ENCODE results near the gene CFAP126.
A peak's percentile ranks its signal among the peaks of the same experiment; 100 is the strongest.
"Not testable (repeated sequence)": the region's sequence is repeated elsewhere in the genome, so short reads cannot be mapped to it uniquely, and the experiment has no call there.

Gene CFAP126, protein sequence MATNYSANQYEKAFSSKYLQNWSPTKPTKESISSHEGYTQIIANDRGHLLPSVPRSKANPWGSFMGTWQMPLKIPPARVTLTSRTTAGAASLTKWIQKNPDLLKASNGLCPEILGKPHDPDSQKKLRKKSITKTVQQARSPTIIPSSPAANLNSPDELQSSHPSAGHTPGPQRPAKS

DNA sequence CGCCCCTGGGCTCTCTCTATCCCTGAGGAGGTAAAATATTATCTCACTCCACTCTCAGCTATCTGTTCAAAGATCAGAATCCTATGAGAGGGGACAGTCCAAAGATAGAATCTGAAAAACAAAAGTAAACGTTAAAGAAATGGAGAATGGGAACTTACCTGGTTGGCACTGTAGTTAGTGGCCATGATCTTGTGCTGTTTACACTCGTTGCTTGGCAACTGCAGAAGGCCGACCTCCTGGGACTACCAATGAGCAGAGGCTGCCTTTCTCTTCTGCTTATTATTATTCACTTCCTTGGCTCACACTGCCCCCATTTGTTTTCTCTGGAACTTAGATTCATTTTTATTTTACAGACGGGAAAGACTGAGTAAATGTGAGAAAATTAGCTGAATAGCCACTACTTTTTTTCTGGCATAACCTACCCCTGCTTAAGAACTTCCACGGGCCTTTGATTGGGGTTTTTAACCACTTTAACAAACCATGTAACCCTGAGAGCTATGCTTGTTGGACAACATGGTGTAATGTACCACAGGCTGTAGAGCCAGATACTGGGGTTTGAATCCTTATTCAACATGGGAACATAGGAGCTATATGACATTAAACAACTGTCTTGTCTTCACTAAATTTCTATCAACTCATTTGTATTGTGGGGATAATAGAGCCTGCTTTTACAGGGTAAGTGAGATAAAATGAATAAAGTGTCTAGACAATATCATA, at the start of gene CFAP126:
Gene CFAP126, minus strand, starts transcription at position 193 of the 717 bp plus-strand sequence. Its CDS starts 8 bp downstream, at position 185.
- DNase-seq: peak; percentile 80

DNA sequence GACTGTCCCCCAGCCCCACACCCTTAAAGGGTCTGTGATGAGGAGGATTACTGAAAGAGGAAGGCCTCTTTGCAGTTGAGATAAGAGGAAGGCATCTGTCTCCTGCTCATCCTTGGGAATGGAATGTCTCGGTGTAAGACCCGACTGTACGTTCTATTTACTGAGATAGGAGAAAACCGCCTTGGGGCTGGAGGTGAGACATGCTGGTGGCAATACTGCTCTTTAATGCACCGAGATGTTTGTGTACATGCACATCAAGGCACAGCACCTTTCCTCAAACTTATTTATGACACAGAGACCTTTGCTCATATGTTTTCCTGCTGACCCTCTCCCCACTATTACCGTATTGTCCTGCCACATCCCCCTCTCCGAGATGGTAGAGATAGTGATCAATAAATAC, 45.4 kb upstream of the CFAP126 start:
- not testable (repeated sequence) for DNase-seq

DNA sequence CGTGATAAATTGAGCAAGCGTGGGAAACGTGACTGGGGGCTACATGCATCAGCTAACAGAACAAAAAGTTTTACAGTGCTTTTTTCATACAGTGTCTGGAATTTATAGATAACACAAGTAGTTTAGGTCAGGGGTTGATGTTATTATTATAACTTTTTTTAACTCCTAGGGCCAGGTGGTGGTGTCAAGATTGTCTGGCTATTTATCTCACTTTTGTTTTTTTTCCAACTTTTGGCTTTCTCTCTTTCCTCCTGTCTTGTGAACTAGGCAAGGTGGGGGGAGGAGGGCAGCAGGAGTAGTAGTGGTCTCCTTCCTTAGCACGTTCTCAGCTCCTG, 42.9 kb upstream of the CFAP126 start:
- DNase-seq: not testable (repeated sequence)

DNA sequence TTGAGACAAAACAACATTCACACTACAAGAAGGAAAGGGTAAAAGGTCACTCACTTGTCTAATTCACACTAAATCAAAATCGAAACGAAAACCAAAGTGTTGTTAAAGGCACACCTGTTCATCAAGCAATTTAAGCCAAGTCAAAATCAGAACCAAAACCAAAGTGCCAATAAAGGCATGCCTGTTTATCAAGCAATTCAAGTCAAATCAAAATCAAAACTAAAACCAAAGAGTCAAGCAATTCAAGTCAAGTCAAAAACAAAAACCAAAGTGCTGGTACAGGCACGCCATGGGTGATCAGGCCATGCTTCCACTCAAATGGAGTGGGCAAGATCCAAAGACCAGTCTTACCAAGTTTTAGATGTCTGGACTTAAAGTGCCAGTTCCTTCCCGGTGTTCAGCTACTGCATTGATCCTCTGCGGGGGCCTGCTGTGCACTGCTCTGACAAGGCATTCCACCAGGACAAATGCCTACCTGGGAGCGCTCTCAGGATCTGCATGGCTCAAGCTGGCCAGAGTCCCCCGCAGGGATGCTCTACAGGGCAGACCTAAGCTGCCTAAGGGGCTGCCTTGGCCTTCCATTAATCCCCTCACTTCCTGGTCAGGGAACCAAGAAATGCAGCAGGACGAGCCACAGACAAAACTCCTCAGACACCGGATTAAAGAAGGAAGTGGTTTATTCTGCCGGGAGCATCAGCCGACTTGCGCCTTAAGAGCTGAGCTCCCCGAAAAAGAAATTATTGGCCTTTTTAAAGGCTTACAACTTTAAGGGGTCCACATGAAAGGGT, 42.4 kb upstream of the CFAP126 start:
- peak; percentile 53 for DNase-seq

DNA sequence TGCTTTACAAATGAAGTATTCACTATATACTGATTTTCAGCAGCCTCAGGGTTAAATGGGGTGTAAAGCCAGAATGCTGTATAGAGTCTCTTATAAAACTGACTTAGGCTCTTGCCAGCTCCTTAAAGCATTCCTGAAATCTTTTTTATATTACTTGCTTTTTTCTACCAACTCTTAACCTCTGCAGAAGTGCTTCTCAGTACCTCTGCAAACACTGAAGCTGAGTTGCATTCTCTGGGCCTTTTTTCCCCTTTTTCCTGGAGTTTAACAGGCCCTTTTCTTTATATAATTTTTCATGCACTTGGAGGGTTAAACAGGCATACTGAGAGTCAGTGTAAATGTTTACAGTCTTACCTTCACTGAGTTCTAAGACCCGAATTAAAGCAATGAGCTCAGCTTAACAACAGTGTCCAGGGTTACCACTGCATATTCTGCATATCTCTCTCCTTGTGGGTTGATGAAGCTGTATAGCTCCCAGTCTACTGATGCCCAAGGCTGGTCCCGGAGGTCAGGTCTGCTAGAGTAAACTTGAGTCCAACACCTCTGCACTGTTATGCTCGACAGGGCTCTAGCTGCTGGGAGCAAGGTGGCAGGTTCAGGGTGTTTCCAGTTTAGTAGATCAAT, 40.9 kb upstream of the CFAP126 start:
- DNase-seq: no peak

DNA sequence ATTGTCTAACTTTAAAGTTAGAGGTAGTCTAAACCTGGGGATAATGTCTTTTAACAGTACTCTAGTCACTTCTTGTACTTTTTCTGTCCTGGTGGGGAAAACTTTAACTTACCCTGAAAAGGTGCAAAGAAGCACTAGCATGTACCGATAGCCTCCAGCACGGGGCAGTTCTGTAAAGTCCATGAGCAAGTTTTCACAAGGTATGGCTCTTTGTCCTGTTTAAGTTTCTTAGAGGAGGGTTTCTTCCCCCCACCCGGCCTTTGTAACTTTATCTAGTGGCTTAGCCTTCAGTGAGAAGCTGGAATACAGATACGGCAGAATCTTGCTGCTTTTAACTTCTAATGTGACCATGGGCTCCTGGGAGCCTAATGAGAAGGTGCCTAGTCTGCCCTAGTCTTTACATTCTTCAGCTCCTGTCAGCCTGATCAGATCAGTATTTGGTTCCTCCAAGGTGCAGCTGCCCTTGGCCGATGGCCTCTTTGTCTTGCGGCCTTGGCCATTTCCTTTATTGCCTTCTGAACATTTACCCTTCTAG, 39.8 kb upstream of the CFAP126 start:
- DNase-seq: no peak

DNA sequence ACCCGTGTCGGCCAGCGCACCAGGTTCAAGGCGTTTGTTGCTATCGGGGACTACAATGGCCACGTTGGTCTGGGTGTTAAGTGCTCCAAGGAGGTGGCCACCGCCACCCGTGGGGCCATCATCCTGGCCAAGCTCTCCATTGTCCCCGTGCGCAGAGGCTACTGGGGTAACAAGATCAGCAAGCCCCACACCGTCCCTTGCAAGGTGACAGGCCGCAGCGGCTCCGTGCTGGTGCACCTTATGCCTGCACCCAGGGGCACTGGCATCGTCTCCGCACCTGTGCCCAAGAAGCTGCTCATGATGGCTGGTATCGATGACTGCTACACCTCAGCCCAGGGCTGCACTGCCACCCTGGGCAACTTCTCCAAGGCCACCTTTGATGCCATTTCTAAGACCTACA, 38.9 kb upstream of the CFAP126 start:
- DNase-seq: not testable (repeated sequence)

DNA sequence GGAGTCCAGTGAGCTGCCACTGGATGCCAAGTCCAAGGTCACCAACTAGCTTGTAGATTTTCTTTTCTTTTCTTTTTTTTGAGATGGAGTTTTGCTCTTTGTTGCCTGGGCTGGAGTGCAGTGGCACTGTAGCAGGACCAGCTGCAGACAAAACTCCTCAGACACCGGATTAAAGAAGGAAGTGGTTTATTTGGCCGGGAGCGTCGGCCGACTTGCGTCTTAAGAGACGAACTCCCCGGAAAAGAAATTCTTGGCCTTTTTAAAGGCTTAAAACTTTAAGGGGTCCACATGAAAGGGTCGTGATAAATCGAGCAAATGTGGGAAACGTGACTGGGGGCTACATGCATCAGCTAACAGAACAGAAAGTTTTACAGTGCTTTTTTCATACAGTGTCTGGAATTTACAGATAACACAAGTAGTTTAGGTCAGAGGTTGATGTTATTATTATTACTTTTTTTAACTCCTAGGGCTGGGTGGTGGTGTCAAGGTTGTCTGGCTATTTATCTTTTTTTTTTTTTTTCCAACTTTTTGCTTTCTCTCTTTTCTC, 36.4 kb upstream of the CFAP126 start:
- DNase-seq: no peak

DNA sequence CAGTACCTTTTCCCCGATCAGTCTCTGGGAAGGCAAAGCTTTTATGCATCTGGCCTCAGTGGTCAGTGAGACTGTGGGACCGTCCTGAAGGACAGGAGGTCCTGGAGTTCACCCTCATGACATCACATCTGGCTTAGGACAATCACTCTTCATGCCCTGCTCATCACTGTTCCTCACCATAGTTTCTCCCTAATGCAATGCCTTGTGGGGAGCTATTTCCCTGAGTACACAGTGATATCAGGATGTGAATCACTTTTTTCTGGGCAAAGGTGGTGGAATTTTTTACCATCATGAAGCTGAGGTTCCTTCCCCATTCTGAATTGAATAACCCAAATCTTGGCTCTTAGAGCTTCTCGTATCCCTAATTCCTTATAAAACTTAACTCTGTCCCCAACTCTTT, 34.8 kb upstream of the CFAP126 start:
- no peak for DNase-seq

DNA sequence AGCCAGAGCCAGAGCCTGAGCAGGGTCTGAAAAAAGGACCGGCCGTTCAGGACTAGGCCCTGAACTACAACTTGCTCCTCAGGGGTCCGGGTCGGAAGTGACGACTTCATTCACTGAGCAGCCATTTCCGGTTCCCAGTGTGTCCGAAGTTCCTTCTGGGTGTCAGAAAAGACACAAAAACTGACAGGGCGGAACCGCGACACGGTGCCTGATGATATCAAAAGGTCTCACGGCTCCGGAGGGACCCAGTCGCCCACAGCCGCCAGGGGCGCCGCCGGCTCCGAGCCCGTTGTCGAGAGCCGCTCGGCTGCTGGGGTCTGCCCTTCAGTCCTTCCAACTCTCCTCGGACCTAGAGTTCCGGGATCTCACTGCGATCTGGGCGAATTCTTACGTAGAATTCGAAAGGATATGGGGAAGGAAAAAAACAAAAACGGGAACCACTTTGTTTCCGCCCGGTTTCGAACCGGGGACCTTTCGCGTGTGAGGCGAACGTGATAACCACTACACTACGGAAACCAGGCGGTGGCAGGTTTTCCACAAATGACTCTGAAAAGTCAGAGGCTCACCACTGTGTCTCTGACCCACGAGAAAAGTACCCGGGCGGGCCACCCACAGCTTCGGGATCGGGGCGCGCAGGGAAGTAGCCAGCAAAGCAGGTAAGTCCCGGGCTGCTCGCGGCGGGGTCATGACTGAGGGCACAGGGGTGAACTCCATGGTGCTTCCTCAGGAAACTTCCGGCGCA, 31.8 kb upstream of the CFAP126 start:
- DNase-seq: peak; percentile 97

DNA sequence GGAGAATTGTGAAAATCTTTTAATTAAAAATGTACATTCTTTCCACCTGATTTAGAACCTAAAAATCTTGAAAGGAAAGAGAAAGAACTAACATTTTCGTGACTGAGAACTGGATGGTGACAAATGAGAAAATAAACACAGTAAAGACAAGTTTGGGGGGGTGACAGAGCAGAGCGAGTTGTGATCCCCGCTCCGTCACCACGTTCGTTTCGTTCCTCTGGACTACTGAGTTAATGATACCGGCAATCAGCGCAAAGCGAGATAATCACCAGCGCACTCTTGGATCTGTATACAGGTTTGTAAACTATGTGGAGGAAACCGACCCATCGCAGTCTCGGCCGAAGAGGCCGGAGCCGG, 31.2 kb upstream of the CFAP126 start:
- DNase-seq: no peak

DNA sequence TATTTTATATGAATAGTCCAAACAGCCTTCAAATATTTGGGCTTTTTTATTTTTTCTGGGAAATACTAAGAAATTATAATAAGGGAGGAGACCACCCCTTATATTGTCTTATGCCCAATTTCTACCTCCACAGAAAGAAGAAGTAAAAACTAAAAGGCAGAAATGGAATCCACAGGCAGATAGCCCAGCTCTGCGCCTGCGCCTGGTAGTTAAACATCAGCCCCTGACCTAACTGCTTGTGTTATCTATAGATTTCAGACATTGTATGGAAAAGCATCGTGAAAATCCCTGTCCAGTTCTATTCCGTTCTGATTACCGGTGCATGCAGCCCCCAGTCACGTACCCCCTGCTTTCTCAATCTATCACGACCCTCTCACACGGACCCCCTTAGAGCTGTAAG, 29.4 kb upstream of the CFAP126 start:
- not testable (repeated sequence) for DNase-seq

DNA sequence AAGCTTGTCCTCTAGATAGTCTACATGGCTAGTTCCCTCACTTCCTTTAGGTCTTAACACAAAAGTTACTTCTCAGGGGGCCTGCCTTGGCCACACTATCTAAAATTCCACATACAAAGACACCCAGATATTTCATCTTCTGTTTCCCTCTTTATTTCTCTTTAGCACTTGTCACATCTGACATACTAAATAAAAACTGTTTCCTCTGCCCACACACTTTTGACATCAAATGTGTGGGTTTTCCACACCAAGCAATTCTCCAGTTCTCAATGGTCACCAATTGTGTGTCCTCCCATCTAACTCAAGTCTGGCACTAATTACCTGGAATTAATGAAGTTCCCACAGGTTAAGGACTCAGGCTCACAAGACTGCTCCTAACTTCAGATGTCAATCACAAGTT, 25.5 kb upstream of the CFAP126 start:
- DNase-seq: no peak

DNA sequence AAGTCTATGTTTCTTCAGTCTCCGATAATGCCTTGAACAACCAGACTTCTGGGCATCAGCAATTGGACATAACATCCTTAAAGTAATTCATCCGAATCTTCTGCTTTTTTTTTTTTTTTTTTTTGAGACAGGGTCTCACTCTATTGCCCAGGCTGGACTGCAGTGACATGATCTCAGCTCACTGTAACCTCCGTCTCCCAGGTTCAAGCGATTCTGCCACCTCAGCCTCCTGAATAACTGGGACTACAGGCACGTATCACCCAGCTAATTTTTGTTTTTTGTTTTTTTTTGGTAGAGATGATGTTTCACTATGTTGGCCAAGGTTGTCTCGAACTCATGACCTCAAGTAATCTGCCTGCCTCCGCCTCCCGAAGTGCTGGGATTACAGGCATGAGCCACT, 23.9 kb upstream of the CFAP126 start:
- DNase-seq: no peak

DNA sequence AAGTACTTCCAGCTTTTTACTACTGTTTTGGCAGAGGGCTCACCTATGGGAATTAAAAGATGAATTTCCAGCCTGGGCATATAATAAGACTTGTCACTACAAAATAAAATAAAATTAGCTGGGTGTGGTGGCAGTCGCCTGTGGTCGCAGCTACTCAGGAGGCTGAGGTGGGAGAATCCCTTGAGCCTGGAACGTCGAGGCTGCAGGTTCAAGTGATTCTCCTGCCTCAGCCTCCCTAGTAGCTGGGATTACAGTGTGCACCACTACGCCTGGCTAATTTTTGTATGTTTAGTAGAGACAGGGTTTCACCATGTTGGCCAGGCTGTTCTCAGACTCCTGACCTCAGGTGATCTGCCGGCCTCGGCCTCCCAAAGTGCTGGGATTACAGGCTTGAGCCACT, 23.5 kb upstream of the CFAP126 start:
- DNase-seq: not testable (repeated sequence)

DNA sequence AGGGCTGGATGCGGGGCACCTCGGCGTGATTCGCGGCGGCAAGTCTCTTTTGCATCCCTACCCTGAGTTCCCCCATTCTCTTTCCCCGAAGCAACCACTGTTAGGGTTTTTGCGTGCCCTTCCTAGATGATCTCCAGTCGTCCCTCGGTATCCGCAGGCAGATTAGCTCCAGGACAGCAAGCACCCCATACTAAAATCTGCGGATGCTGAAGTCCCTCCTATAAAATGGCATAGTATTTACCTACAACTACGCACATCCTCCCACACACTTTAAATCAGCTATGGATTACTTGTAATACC, 22.8 kb upstream of the CFAP126 start:
- DNase-seq: no peak

DNA sequence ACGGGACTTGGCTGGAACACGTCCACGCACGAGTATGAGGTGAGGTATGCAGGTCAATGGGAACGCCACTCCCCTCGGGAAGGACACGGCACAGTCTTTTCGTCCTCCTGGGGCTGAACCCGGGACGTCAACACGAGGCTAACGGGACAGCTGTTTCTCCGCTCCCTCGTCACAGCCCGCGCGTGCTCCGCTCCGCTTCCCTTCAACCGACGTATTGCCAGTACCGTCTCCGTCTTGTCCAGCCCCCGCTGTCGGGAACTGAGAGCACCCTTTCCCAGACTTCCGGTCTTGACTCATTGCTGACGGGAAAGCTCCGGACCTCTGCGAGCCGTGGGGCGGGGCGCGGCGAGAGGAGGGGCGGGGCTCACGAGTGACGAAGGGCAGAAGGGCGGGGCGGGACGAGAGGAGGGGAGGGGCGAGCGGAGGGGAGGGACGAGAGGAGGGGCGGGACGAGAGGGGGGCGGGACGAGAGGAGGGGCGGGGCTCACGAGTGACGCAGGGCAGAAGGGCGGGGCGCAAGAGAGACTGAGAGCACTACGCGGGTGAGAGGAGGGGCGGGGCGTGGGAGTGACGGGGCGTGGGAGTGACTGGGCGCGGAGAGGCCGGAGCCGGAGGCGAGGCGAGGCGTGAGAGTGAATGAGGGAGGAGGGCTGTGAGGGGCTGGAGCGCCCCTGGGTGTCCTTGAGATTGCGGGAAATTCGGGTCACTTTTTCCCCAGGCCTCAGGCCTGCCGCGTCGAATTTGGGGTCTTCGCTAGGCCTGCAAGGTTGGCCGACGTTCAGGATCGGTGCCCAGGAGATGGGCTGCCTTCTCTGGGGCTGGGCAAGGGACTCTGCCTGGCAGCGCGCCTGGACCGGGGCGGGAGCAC, 22.2 kb upstream of the CFAP126 start:
- DNase-seq: peak; percentile 95

DNA sequence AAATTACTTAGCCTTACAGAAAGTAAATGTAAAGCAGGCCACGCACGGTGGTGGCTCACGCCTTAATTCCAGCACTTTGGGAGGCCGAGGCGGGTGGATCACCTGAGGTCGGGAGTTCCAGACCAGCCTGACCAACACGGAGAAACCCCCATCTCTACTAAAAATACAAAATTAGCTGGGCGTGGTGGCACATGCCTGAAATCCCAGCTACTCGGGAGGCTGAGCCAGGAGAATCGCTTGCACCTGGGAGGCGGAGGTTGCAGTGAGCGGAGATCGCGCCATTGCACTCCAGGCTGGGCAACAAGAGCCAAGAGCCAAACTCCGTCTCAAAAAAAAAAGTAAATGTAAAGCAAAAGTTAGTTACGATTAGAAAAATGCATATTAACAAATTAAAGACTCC, 21.5 kb upstream of the CFAP126 start:
- peak; percentile 15 for DNase-seq

DNA sequence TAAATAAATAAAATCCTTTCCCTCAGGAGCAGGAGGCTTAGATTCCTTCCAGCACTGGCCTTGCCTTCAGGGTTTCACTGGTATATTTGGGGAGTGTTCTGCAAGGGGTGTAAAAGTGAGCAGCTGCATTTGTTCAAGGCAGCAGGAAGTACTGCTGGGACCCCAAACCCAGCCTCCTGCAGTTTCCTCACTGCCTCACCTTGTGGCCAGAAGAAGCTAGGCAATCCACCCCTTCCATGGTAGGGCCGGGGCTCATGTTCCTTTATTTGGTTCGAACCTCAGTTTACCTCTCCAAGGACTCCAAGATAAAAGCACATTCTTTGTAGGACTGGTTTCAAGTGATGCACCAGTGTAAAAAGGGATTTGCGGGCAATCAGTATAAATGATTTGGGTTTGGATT, 21.0 kb upstream of the CFAP126 start:
- no peak for DNase-seq

DNA sequence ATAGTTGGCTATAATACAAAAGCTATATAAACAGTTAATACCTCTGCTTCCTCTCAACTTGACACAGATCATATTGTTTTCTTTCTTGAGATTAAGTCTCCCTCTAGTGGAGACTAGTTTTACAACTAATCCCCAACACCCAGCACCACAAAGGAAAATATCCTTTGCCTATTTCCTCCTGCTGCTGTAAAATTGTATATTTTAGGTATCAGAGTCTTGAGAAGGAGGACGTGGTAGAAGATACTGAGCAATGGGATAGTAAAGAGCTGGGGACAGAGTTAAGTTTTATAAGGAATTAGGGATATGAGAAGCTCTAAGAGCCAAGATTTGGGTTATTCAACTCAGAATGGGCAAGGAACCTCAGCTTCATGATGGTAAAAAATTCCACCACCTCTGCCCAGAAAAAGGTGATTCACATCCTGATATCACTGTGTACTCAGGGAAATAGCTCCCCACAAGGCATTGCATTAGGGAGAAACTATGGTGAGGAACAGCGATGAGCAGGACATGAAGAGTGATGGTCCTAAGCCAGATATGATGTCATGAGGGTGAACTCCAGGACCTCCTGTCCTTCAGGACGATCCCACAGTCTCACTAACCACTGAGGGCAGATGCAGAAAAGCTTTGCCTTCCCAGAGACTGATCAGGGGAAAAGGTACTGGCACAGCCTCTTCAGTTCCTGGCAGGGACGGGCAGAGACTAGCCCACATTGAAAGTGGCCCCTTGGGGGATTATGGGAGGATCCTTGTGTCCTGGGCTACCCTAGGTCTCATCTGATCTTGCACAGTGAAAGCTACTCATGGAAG, 14.7 kb upstream of the CFAP126 start:
- peak; percentile 65 for DNase-seq

DNA sequence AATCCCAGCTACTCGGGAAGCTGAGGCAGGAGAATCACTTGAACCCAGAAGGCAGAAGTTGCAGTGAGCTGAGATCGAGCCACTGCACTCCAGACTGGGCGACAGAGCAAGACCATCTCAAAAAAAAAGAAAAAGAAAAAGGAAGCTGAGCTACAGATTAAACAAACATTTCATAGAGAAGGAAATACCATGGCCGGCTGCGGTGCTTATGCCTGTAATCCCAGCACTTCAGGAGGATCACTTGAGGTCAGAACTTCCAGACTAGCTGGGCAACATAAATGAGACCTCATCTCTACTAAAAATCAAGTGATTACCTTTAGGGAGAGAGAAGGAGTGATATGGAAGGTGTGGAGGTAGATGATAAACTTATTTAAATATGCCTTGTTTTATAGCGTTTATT, 14.0 kb upstream of the CFAP126 start:
- DNase-seq: no peak

Measured in CD4-positive, alpha-beta T cell treated with Interleukin-21 for 1 hour (primary cell).